Thyroid gland (tissue), 4 donors: ENCODE measurements around the gene FGF18. TPM values are rescaled to one million over a fixed set of nuclear protein-coding genes. Genes with fewer than 3 reads are reported as not detected.

ENCODE experiments used
- DNase-seq, 2 donors: peaks; one replicate each; pipeline ENCODE4 v3.0.0-alpha.2; 2019
- H3K27ac ChIP-seq, 3 donors: fragments of 200-600 bp; sonication (generic); 1 replicate in 2 of 3; 2 replicates in 1 of 3; pipeline ENCODE4 v1.5.1; 2016 to 2019; ENCODE audit warnings: mild to moderate bottlenecking in 1 of 3, moderate library complexity in 1 of 3
- H3K27me3 ChIP-seq: fragments of 200-600 bp; sonication (generic); one replicate; pipeline ENCODE4 v1.5.1; 2019
- H3K36me3 ChIP-seq, 2 donors: fragments of 200-600 bp; sonication (generic); one replicate each; pipeline ENCODE4 v1.5.1; 2016 to 2019
- H3K4me1 ChIP-seq, 2 donors: fragments of 200-600 bp; sonication (generic); one replicate each; pipeline ENCODE4 v1.5.1; 2017 to 2019
- H3K4me3 ChIP-seq, 3 donors: fragments of 200-600 bp; sonication (generic); replicated peaks in 1 of 3; 1 replicate in 2 of 3; 2 replicates in 1 of 3; pipeline ENCODE4 v1.5.1; 2016; ENCODE audit warnings: mild to moderate bottlenecking in 1 of 3
- H3K9me3 ChIP-seq: fragments of 200-600 bp; sonication (generic); one replicate; pipeline ENCODE4 v1.5.1; 2017
- POLR2A ChIP-seq, 2 donors: fragments of 450-650 bp; IDR thresholded peaks; one replicate each; pipeline ENCODE4 v1.6.1; 2017; ENCODE audit warnings: antibody characterized with exemption in 2 of 2, mild to moderate bottlenecking in 2 of 2, moderate library complexity in 1 of 2
- WGBS, 2 donors: methylation state at CpG; one replicate each; pipeline ENCODE4 v1.1.5; 2017; 5-methylcytosine and 5-hydroxymethylcytosine counted together
- intact Hi-C: fragments of 100-400 bp; cut with DNase I; formaldehyde crosslinking; loops from one replicate; pipeline ENCODE4 v1.15.1; 2023
- total RNA-seq, 4 donors: library from RNA; depleted of rRNA; stranded (reverse); fragments of >200 nt; gene quantifications; one replicate each; pipeline ENCODE4 v1.2.3, GENCODE V29; 2016
- TF ChIP-seq, protein P1 (sequence below), 6 experiments: fragments of 200-600 bp in 3 of 6; fragments of 450-650 bp in 3 of 6; sonication (generic) in 3 of 6; IDR thresholded peaks; one replicate each; pipeline ENCODE4 v1.5.1; 2016 to 2019; ENCODE audit warnings: antibody characterized with exemption in 6 of 6, mild to moderate bottlenecking in 2 of 6, inconsistent platforms in 1 of 6, moderate library complexity in 1 of 6

FGF18 gene
- total RNA-seq, 4 donors from 2014 or later, result 0.67 to 1.4 (median 1.0) TPM; not detected in 1

DNA sequence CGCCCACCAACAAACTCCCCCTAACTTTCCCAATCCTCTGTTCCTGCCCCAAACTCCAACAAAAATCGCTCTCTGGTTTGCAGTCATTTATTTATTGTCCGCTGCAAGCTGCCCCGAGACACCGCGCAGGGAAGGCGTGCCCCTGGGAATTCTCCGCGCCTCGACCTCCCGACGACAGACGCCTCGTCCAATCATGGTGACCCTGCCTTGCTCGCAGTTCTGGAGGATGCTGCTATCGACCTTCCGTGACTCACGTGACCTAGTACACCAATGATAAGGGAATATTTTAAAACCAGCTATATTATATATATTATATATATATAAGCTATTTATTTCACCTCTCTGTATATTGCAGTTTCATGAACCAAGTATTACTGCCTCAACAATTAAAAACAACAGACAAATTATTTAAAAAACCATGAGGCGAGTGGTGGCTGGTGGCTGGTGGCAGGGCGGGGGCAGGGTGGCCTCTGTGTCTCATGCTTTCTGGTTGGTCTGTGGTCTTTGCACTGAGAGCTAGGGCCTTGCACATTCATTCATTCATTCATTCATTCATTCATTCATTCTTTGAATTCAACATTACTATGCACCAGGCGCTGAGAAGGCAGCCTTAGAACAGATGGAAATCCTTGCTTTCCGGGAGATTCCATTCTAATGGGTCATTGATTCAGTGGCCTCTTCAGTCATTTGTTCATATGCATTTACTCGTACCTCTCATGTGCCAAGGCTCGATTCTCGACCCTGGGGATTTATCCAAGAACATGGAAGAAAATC is 37.9 kb downstream of the FGF18 start:
- DNase-seq, result no peak
- intact Hi-C loops, result no loop called here
- Histone ChIP-seq H3K27ac (no peak overlapping the region), H3K9me3 (no peaks in the 10 kb centered on the region), H3K36me3 (no peaks in the 10 kb centered on the region), H3K4me3 (no peak overlapping the region), H3K4me1 (peaks cover 6 to 7% of the 10 kb centered on the region in 2 donors), H3K27me3 (no peaks in the 10 kb centered on the region)
- TF ChIP-seq, protein P1, sequence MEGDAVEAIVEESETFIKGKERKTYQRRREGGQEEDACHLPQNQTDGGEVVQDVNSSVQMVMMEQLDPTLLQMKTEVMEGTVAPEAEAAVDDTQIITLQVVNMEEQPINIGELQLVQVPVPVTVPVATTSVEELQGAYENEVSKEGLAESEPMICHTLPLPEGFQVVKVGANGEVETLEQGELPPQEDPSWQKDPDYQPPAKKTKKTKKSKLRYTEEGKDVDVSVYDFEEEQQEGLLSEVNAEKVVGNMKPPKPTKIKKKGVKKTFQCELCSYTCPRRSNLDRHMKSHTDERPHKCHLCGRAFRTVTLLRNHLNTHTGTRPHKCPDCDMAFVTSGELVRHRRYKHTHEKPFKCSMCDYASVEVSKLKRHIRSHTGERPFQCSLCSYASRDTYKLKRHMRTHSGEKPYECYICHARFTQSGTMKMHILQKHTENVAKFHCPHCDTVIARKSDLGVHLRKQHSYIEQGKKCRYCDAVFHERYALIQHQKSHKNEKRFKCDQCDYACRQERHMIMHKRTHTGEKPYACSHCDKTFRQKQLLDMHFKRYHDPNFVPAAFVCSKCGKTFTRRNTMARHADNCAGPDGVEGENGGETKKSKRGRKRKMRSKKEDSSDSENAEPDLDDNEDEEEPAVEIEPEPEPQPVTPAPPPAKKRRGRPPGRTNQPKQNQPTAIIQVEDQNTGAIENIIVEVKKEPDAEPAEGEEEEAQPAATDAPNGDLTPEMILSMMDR (IDR thresholded peaks at IDR 0.05), result no peak
- no peak for TF ChIP-seq POLR2A (IDR thresholded peaks at IDR 0.05)
- WGBS, 2 donors, result 94 to 95% methylated on average over 25 of the region's 25 CpGs

- H3K27ac ChIP-seq, result no peak overlapping the region
- intact Hi-C loops, result no loop called here
- DNase-seq, result no peak
- TF ChIP-seq, protein P1 (IDR thresholded peaks at IDR 0.05), result no peak
- no peak for TF ChIP-seq POLR2A (IDR thresholded peaks at IDR 0.05)
- 64 to 74% methylated on average over 3 to 6 of the region's 6 CpGs for WGBS, 2 donors
- H3K9me3 ChIP-seq, result no peaks in the 10 kb centered on the region
- H3K27me3 ChIP-seq, result no peaks in the 10 kb centered on the region
- peaks cover 0 to 3% of the 10 kb centered on the region in 2 donors for H3K4me1 ChIP-seq
- no peaks in the 10 kb centered on the region for H3K36me3 ChIP-seq
- H3K4me3 ChIP-seq, result no peak overlapping the region
Measured at GRCh38 chr5:171459839-171460238, 40.4 kb downstream of the FGF18 start.

DNA sequence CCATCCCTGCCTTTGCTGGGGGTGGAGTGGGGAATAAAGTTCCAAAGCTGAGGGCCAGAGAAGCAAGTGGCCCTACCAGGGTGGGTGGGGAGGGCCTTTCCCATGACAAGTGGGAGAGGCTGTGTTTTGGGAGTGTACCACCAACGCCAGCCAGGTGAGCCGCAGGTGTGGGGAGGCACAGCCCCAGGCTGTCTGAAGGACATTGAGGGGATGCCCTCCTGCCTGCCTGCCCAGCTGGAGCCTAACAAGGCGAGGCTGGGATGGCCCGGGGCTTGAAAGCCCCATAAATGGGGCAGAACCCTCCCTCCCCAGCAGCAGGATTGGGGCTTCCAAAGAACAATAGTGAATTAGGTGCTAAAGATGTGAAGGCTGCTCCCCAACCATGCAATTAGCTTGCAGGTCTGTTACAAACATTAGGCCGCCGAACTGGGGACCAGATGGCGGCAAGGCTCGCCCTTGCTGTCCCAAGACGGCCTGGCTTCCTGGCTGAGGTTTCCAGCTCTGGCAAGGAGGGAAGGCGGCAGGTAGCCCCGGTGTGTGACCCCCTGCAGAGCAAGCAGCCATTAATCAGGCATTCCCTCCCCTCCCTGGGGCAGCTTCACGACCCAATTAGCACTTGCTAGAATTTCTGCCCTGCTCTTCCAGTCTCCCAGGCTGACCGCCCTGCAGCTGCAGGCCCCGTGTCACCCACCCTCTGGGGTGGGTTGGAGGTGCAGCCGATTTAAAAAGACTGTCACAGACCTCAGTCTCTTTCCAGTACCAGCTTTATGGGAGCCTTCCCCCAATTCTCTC is 42.9 kb downstream of the FGF18 start:
- Histone ChIP-seq H3K27me3 (no peaks in the 10 kb centered on the region), H3K9me3 (no peaks in the 10 kb centered on the region), H3K27ac (no peak overlapping the region), H3K4me3 (no peak overlapping the region), H3K4me1 (no peaks in the 10 kb centered on the region), H3K36me3 (no peaks in the 10 kb centered on the region)
- no peak for TF ChIP-seq POLR2A (IDR thresholded peaks at IDR 0.05)
- TF ChIP-seq, protein P1 (IDR thresholded peaks at IDR 0.05), result no peak
- no peak for DNase-seq
- intact Hi-C loops, result no loop called here
- WGBS, 2 donors, result 70 to 88% methylated on average over 10 to 13 of the region's 15 CpGs

DNA sequence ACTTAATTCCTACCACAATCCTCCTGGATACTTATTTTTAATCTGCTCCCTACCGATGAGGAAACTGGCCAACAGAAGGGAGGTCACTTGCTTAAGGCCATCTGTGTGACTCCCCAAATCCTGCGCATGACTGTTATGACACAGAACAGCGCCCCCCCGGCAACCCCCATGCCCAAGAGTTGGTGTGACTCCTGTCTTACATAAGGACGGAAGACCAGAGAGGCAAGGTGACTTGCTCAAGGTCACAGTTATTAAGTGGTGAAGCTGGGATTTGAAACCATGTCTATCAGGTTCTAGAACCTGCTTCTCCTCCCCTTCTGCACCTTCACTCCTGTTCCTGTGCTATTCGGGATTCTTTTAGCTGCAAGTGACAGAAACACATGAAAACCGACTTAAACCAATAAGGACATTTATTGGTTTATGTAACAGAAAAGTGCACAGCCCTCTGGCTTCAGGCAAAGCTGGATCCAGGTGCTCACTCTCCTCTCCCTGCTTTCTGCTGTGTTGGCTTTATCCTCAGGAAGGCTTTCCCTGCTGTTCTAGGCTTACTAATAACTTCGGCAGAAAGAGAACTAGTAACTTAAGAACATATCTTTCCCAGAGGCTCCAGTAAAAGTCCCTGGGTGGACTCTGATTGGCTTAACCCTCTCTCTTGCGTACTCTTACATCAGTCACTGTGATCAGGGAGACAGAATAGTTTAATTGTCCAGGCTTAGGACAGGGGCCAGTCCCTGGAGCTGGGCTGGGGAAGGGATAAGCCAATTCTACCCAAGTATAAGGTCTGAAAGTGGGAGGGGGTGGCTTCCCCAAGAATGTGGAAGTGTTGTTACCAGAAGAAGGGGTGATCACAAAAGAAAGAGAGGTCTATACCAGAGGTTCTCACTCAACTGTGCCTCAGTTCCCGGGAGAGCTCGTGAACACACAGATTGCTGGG is 43.7 kb downstream of the FGF18 start:
- no peaks in the 10 kb centered on the region for H3K27me3 ChIP-seq
- H3K36me3 ChIP-seq, result no peaks in the 10 kb centered on the region
- H3K27ac ChIP-seq, result no peak overlapping the region
- intact Hi-C loops, result no loop called here
- H3K9me3 ChIP-seq, result no peaks in the 10 kb centered on the region
- WGBS, 2 donors, result 91 to 94% methylated on average over 11 of the region's 11 CpGs
- TF ChIP-seq POLR2A (IDR thresholded peaks at IDR 0.05), result no peak
- TF ChIP-seq, protein P1 (IDR thresholded peaks at IDR 0.05), result no peak
- H3K4me3 ChIP-seq, result no peak overlapping the region
- no peak for DNase-seq
- no peaks in the 10 kb centered on the region for H3K4me1 ChIP-seq
